GM23338 (cell line): ENCODE data around the gene CNTN5. TPM values are rescaled to one million over a fixed set of nuclear protein-coding genes. Genes with fewer than 3 reads are reported as not detected.

ENCODE experiments used
- ATAC-seq: fragments of 200-7000 bp; cut with Tn5 transposase; 3 replicates; pipeline ENCODE4 v1.9.1; 2020
- DNase-seq: peaks from one replicate; pipeline ENCODE4 v3.0.0-alpha.2; 2015; ENCODE audit warnings: low spot score
- H2AFZ ChIP-seq: fragments of 200-600 bp; sonication (generic); 2 replicates; pipeline ENCODE4 v1.8.0; 2016; ENCODE audit warnings: antibody characterized with exemption, mild to moderate bottlenecking, moderate library complexity
- H3F3A ChIP-seq: fragments of 200-600 bp; sonication (generic); replicated peaks from 2 replicates; pipeline ENCODE4 v1.8.0; 2017; ENCODE audit warnings: antibody characterized with exemption, mixed run types, low read depth
- H3K27ac ChIP-seq: fragments of 200-600 bp; sonication (generic); 2 replicates; pipeline ENCODE4 v1.6.1; 2016; ENCODE audit warnings: low read depth
- H3K27me3 ChIP-seq: fragments of 200-600 bp; sonication (generic); 2 replicates; pipeline ENCODE4 v1.8.0; 2016; ENCODE audit warnings: mild to moderate bottlenecking, mixed run types, moderate library complexity; ENCODE audit not compliant: insufficient read depth
- H3K36me3 ChIP-seq: fragments of 200-600 bp; sonication (generic); 2 replicates; pipeline ENCODE4 v1.8.0; 2016; ENCODE audit warnings: mild to moderate bottlenecking; ENCODE audit not compliant: insufficient read depth
- H3K4me1 ChIP-seq: fragments of 200-600 bp; sonication (generic); 2 replicates; pipeline ENCODE4 v1.8.0; 2016; ENCODE audit warnings: mild to moderate bottlenecking, moderate library complexity; ENCODE audit not compliant: insufficient read depth
- H3K4me2 ChIP-seq: fragments of 200-600 bp; sonication (generic); 2 replicates; pipeline ENCODE4 v1.7.1; 2017; ENCODE audit warnings: mixed run types
- H3K4me3 ChIP-seq: fragments of 200-600 bp; sonication (generic); 2 replicates; pipeline ENCODE4 v1.6.1; 2016; ENCODE audit warnings: mixed run types
- H3K79me2 ChIP-seq: fragments of 200-600 bp; sonication (generic); replicated peaks from 2 replicates; pipeline ENCODE4 v1.8.0; 2017; ENCODE audit warnings: mild to moderate bottlenecking; ENCODE audit not compliant: insufficient read depth
- H3K9me2 ChIP-seq: fragments of 200-600 bp; sonication (generic); 2 replicates; pipeline ENCODE4 v1.8.0; 2017; ENCODE audit not compliant: insufficient read depth
- H4K20me1 ChIP-seq: fragments of 200-600 bp; sonication (generic); replicated peaks from 2 replicates; pipeline ENCODE4 v1.8.0; 2017; ENCODE audit warnings: mild to moderate bottlenecking; ENCODE audit not compliant: insufficient read depth
- H3K27ac Mint-ChIP-seq: 2 replicates; pipeline ENCODE4 v1.8.0; 2020; ENCODE audit warnings: inconsistent platforms, mild to moderate bottlenecking, moderate library complexity, mixed read lengths
- H3K27me3 Mint-ChIP-seq: 3 replicates; pipeline ENCODE4 v1.8.0; 2022; ENCODE audit warnings: low read depth, mild to moderate bottlenecking, moderate library complexity, mixed read lengths, inconsistent platforms; ENCODE audit not compliant: insufficient read depth, poor library complexity
- H3K36me3 Mint-ChIP-seq: 3 replicates; pipeline ENCODE4 v1.8.0; 2021; ENCODE audit warnings: low read depth, mild to moderate bottlenecking, inconsistent platforms, moderate library complexity, mixed read lengths
- H3K4me1 Mint-ChIP-seq: 3 replicates; pipeline ENCODE4 v1.8.0; 2020; ENCODE audit warnings: mild to moderate bottlenecking, inconsistent platforms, mixed read lengths
- H3K4me3 Mint-ChIP-seq: 3 replicates; pipeline ENCODE4 v1.8.0; 2021; ENCODE audit warnings: moderate library complexity, mild to moderate bottlenecking, inconsistent platforms, mixed read lengths
- H3K9me3 Mint-ChIP-seq: 3 replicates; pipeline ENCODE4 v1.8.0; 2020; ENCODE audit warnings: moderate library complexity, mild to moderate bottlenecking, inconsistent platforms, mixed read lengths
- ETS1 ChIP-seq: IDR thresholded peaks from 2 replicates; pipeline ENCODE4 v1.6.1; 2016; ENCODE audit warnings: antibody characterized with exemption
- ZNF114 ChIP-seq: fragments of 250-450 bp; sonication (Bioruptor Pico); IDR thresholded peaks from 2 replicates; pipeline ENCODE4 v1.5.0; 2020; ENCODE audit warnings: mild to moderate bottlenecking, moderate library complexity
- ZNF462 ChIP-seq: fragments of 250-450 bp; sonication (Bioruptor Pico); IDR thresholded peaks from 2 replicates; pipeline ENCODE4 v1.5.0; 2020; ENCODE audit warnings: mild to moderate bottlenecking, moderate library complexity
- polyA plus RNA-seq: library from polyadenylated mRNA; unstranded; fragments of >200 nt; fragmentation: Nextera tagmentation; extraction: Ambion mirVana; gene quantifications from 2 replicates; pipeline ENCODE4 v1.2.1, GENCODE V29; 2016
- total RNA-seq: library from RNA; depleted of rRNA; stranded (reverse); fragments of >200 nt; shearing (Covaris generic); gene quantifications from 2 replicates; pipeline ENCODE4 v1.2.3, GENCODE V29; 2014
- TF ChIP-seq, protein P1 (sequence below): IDR thresholded peaks from one replicate; pipeline ENCODE4 v1.6.1; 2018; ENCODE audit warnings: antibody characterized with exemption; ENCODE audit not compliant: unreplicated experiment

CNTN5 gene
- total and polyA plus RNA-seq, 2 experiments from 2014 or later, result not detected

- no peak for TF ChIP-seq ZNF462 (CRISPR knock-in tag)
- TF ChIP-seq ZNF114 (CRISPR knock-in tag), result no peak
These were observed 1283.1 kb downstream of the CNTN5 start (continued) for GRCh38 chr11:100303897-100304296.

- no peaks in the 10 kb centered on the region for H3K36me3 Mint-ChIP-seq
- ATAC-seq (no peak), DNase-seq (no peak)
- H3K36me3 ChIP-seq, result no peaks in the 10 kb centered on the region
- H3K27me3 ChIP-seq, result no peaks in the 10 kb centered on the region
- no peaks in the 10 kb centered on the region for H3K9me2 ChIP-seq
- H2AFZ ChIP-seq, result no peak overlapping the region
- no peak overlapping the region for H3K27ac Mint-ChIP-seq
- H3K4me1 ChIP-seq, result no peaks in the 10 kb centered on the region
- no peak overlapping the region for H3K4me3 Mint-ChIP-seq
- H3K4me2 ChIP-seq, result no peak overlapping the region
- H3K4me1 Mint-ChIP-seq, result no peaks in the 10 kb centered on the region
- H3K4me3 ChIP-seq, result no peak overlapping the region
- H3K27me3 Mint-ChIP-seq, result no peaks in the 10 kb centered on the region
- no peaks in the 10 kb centered on the region for H4K20me1 ChIP-seq
- no peaks in the 10 kb centered on the region for H3F3A ChIP-seq
- no peaks in the 10 kb centered on the region for H3K9me3 Mint-ChIP-seq
- H3K27ac ChIP-seq, result no peak overlapping the region
- no peaks in the 10 kb centered on the region for H3K79me2 ChIP-seq
- TF ChIP-seq, protein P1, sequence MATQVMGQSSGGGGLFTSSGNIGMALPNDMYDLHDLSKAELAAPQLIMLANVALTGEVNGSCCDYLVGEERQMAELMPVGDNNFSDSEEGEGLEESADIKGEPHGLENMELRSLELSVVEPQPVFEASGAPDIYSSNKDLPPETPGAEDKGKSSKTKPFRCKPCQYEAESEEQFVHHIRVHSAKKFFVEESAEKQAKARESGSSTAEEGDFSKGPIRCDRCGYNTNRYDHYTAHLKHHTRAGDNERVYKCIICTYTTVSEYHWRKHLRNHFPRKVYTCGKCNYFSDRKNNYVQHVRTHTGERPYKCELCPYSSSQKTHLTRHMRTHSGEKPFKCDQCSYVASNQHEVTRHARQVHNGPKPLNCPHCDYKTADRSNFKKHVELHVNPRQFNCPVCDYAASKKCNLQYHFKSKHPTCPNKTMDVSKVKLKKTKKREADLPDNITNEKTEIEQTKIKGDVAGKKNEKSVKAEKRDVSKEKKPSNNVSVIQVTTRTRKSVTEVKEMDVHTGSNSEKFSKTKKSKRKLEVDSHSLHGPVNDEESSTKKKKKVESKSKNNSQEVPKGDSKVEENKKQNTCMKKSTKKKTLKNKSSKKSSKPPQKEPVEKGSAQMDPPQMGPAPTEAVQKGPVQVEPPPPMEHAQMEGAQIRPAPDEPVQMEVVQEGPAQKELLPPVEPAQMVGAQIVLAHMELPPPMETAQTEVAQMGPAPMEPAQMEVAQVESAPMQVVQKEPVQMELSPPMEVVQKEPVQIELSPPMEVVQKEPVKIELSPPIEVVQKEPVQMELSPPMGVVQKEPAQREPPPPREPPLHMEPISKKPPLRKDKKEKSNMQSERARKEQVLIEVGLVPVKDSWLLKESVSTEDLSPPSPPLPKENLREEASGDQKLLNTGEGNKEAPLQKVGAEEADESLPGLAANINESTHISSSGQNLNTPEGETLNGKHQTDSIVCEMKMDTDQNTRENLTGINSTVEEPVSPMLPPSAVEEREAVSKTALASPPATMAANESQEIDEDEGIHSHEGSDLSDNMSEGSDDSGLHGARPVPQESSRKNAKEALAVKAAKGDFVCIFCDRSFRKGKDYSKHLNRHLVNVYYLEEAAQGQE, result no peak
- no peak for TF ChIP-seq ZNF462 (CRISPR knock-in tag)
- TF ChIP-seq ETS1, result no peak
These were observed 1287.5 kb downstream of the CNTN5 start for GRCh38 chr11:100308202-100308601.
